ENCODE data around the gene ZNF200.
"Not testable (repeated sequence)": the region's sequence is repeated elsewhere in the genome, so short reads cannot be mapped to it uniquely, and the experiment has no call there.

Gene ZNF200, protein sequence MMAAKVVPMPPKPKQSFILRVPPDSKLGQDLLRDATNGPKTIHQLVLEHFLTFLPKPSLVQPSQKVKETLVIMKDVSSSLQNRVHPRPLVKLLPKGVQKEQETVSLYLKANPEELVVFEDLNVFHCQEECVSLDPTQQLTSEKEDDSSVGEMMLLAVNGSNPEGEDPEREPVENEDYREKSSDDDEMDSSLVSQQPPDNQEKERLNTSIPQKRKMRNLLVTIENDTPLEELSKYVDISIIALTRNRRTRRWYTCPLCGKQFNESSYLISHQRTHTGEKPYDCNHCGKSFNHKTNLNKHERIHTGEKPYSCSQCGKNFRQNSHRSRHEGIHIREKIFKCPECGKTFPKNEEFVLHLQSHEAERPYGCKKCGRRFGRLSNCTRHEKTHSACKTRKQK

GRCh38 chr16:3234857-3235561 lies at the start of gene ZNF200:
TSS of gene ZNF200 (minus strand) at chr16:3235158. CDS start at chr16:3233755, 1,403 bp downstream.
- DNase-seq = peak; percentile 89 to 92

DNA sequence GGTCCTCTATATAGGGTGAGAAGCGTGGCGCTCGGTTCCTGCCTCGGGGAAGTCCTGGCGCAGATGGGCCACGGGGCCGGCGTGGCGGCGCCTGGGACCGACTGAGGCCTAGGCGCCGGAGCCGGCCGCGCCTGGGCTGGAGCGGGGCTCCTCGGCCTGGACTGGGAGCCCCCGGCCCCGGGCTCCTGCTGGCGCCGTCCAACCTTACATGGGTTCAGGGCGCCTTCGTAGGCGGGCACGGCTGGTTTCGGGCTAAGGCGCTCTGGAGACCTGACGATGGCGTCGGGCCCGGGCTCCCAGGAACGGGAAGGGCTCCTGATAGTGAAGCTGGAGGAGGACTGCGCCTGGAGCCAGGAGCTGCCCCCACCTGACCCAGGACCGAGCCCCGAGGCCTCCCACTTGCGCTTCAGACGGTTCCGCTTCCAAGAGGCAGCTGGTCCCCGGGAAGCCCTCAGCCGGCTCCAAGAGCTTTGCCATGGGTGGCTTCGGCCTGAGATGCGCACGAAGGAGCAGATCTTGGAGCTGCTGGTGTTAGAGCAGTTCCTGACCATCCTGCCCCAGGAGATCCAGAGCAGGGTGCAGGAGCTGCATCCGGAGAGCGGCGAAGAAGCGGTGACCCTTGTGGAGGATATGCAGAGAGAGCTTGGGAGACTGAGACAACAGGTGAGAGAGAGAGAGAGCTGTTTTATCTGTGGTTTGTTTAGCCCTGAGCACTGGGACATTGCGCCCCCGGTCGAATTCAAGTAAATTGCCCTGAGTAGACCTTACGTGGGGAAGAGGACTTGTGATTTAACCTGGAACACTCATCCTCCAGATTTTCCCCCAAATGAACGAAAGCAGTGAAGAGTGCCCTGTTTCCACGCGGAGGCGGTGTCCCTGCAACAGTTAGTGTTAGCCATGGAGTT lies 48.8 kb upstream of the ZNF200 start:
- no peak for DNase-seq

DNA sequence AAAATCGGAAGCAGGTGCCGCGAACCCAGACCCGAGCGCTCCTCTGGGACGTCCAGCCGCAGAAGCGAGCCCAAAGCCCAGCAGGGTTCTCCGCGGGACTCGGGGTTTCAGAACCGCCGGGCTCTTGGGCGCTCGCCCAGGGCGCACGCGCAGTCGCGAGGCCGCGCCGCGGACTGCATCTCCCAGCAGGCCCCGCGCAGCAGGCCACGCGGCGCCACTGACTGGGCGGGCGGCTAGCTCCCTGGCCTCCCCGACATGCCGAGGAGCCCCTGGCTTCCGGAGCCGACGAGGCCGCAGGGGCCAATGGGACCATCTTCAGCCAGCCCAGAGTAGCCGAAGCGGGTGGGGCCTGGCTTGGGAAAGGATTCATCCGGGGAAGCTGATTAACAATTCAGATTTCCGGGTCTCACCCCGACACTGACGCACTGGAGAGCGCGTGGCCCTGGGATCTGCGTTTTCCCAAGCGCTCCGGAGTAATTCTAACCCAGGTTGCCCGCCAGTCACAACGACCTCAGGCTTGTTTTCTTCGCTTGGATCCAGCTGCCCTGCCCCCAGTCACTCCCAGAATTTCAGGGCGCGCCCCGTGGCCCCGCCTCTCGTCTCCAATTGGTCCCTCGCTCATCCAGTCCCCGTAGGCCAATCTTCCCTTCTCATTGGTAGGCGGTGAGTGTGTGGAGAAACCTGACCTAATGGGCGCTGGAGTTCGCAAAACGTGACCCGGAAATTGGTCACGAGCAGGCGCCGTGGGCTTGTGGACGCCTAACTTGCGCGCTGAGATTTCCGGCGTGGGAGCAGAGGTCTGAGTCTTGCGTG lies 48.0 kb upstream of the ZNF200 start, which contains the start of gene ZNF263:
TSS of gene ZNF263 (plus strand) at position 762 of the 813 bp plus-strand sequence. CDS start 328 bp downstream, outside the sequence.
- peak; percentile 95 to 99 for DNase-seq

- peak; percentile 81 to 86 for DNase-seq
Measured at GRCh38 chr16:3282103-3282729, 47.3 kb upstream of the ZNF200 start.

GRCh38 chr16:3281222-3281820 lies 46.4 kb upstream of the ZNF200 start:
- DNase-seq = no peak

GRCh38 chr16:3276679-3277078 lies 41.7 kb upstream of the ZNF200 start:
- DNase-seq = no peak

DNA sequence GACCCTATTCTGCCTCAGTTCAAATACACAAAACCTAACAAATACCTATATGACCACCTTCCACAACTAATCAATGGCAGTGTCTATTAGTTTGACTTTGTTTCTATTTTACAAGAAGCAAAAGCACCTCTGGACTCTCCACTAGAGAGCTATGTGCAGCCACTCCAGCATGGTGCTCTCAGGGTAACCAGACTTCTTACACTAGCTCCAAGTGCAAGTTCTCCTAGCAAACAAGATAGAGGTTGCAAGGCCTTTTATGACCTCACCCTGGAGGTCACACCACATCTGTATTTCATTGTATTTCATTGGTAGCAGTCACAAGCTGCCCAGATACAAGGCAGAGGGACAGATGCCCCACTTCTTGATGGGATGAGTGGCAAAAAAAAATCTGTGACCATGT lies 40.0 kb upstream of the ZNF200 start:
- DNase-seq = no peak

DNA sequence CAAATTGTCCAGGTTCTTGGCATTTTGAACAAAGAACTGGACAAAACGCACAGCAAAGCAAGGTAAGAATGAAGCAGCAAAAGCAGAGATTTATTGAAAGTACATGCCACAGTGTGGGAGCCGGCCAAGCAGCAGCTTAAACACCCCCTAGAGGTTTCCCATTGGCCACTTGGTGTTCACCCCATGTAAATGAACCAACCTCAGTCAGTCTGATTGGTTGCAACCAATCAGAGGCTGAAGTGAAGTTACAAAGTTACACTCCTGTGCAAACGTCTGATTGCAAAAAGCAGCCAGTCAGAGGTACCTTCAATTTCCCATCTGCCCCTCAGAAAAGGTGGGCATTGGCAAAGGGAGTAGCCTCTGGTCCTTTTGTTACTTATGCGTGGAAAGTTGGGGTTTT lies 39.5 kb upstream of the ZNF200 start:
- DNase-seq = peak in 1 of 2 experiments; percentile 30

DNA sequence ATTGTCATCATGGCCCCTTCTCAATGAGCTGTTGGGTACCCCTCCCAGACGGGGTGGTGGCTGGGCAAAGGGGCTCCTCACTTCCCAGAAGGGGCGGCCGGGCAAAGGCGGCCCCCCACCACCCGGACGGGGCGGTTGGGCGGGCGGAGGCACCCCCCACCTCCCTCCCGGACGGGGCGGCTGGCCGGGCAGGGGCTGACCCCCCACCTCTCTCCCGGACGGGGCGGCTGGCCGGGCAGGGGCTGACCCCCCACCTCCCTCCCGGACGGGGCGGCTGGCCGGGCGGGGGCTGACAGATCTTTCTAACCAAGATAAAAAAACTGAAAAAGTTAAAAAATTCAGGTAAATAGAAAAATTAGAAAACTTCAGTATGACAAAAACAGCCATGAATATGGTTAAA lies 36.3 kb upstream of the ZNF200 start:
- DNase-seq = not testable (repeated sequence)

DNA sequence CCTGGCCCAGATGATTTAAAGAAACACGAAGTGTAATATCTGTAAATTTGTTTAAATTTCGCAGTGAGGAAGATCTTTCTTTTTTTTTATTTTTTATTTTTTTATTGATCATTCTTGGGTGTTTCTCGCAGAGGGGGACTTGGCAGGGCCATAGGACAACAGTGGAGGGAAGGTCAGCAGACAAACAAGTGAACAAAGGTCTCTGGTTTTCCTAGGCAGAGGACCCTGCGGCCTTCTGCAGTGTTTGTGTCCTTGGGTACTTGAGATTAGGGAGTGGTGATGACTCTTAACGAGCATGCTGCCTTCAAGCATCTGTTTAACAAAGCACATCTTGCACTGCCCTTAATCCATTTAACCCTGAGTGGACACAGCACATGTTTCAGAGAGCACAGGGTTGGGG lies 35.8 kb upstream of the ZNF200 start:
- DNase-seq = not testable (repeated sequence)

- no peak for DNase-seq
Measured at GRCh38 chr16:3268294-3268693, 33.3 kb upstream of the ZNF200 start.

DNA sequence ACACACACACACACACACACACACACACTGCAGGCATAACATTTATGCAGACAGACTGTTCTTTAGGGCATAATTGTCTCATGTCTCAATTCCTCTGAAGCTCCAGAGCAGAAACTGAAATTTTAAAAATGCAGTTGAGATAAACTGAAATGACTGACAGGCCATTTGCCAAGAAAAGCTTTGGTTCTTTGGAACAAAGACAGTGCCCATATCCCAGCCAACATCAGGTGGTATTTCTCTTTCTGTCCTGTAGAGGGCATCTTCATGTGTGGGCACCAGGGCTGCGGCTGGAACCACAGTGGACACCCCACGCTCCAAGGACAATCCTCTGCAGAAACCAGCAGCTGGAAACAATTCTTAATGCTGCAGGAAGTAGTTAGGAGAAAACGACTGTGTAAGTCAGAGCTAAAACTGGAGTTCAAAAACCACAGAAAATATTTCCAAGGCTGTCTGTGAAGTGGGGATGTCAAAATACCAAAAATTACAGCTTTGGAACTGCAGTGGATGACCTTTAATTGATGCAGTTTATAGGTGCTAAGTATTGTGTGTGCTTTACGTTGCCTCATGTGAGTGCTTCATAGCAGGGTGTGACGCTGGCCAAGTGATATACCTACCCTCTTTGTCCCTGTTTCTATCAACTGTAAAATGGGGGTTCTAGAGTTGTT lies 32.0 kb upstream of the ZNF200 start:
- peak in 1 of 2 experiments; percentile 53 for DNase-seq

DNA sequence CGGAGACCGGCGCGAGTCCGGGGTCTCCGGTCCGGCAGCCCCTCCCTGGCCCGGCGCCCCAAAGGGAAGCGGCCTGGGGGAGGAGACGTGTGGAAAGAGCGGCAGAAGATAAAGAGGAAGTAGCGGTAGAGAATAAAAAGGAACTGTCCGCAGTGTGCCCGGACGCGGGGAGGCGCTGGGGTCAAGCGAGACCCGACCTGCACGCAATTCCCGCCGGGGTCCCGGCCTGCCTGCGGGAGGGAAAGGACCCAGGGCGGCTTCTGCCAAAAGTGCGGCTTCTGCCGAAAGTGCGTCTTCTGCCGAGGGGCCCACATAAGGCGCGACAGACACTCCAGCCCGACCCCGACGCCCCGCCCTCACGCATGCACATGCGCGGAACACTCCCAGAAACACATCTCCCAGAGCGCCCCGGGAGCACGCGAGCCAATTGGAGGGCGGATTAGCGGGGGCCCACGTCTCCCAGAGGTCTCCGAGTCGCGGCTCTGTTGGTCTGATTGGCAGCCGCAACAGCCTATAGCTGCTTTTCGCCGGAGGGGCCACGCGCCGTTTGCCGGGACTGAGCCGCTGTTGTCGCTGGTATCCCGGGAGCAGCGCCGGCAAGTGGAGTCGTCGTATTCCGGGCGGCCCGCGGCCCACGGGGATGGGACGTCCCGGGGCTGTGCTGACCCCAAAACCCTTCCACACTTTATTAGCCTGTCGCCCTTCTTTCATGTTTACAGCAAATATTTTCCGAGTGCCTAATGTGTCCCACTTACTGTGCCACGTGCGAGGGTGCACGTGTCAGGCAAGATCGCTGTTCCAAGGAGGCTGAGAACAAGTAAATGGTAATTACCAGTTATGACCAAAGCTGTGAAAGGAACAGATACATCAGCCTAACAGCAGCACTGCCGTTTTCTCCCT lies 29.4 kb upstream of the ZNF200 start:
- peak; percentile 99 for DNase-seq

- DNase-seq = no peak
Measured at GRCh38 chr16:3262517-3262916, 27.6 kb upstream of the ZNF200 start.

GRCh38 chr16:3259836-3260235 lies 24.9 kb upstream of the ZNF200 start:
- no peak for DNase-seq

- no peak for DNase-seq
Measured at GRCh38 chr16:3256866-3257465, 22.0 kb upstream of the ZNF200 start.

GRCh38 chr16:3256146-3256865 lies 21.3 kb upstream of the ZNF200 start, which contains the start of gene MEFV:
TSS of gene MEFV (minus strand) at chr16:3256633. CDS start at chr16:3256587, 46 bp downstream.
- DNase-seq = no peak

DNA sequence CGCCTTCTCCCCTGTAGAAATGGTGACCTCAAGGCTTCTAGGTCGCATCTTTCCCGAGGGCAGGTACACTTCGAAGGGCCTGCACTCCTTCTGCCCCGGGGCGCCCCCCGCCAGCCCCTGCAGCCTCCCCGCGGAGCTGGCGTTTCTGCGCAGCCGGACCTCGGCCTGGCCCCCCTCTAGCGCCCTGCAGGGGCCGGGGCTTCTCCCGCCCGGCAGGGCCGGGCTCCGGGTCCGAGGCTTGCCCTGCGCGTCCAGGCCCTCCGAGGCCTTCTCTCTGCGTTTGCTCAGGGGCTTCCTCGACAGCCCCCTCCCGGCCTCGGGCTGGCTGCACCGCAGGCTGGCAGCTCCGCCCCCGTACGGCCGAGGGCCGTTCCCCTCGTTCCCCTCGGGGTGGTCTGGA lies 19.4 kb upstream of the ZNF200 start:
- no peak for DNase-seq
